Measurements from ENCODE around the gene C5orf52.
"Not testable (repeated sequence)": the region's sequence is repeated elsewhere in the genome, so short reads cannot be mapped to it uniquely, and the experiment has no call there.

C5orf52 gene

DNA sequence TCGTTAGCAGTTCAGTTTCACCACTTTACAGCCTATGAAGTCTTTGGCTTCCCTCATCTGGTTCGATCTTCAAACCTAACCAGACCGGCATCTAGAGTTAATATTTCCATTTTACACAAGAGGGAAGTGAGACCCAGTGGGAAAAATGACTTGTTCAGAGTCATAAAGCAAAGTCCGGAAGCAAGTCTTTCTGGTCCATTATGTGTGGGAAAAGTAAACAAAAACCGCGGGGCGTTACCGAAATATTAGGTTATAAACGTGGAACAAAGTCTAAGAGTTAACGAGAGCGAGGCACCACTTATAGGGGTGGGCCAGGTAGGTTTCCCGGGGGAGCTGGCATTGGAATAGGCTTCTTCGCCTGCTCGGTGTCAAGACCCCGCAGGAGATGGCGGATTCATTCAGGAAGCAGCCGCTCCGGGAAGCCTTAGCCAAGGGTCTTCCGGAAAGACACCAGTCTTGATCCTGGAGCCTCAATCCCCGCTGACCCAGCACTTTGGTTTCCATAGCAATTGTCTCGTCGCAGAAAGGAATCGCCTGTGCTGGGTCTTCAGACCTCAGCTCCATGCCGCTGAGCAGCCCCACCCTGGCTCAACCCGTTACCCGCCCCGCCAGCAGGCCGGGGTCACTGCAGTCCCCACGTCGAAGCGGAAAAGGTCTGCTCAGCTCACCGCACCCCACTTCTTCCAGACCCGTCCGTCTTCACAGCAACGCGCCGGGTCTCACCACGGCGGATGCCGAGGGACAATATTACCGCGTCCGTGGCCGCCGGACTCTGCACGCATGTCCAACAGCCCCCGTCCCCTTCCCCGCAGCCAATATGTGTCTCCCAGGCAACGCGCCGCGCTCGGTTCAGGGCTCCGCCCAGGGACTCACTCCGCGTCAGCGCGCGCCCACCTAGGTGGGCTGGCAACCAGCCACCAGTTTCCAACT is at the start of gene C5orf52:
TSS of gene C5orf52 (plus strand) at position 872 of the 930 bp plus-strand sequence. CDS start 82 bp downstream, outside the sequence.
- DNase-seq = peak in 1 of 2 donors; percentile 10

DNA sequence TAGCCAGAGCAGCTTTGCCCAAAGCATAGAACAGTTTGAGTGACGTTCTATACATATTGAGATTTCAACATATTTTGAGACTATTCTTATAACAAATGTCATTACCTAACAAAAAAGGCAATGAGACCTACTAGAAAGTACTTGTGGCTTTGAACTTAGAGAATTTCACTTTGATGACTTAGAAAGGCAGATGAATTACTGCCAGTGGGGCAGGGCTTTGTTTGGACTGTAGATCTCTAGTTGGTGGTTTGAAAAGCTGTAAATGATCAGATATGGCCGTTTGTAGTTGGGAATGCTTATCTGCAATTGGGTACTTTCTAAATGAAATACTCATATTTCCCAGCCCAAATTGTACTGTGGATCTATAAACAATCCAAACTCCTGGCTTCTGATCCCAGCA is 47.2 kb upstream of the C5orf52 start:
- no peak for DNase-seq

DNA sequence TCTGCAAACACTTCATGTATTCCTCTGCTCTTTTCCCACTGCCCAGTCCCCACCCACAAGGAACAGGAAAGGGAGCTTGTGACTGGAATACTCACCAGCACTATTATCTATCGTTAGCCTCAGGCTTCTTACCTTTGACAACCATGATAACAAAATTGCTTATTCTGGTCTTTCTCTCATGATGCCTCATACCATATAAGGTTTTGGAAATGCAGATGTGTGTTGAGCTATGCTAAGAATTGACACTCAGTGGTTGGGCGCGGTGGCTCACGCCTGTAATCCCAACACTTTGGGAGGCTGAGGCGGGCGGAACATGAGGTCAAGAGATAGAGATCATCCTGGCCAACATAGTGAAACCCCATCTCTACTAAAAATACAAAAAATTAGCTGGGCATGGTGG is 44.5 kb upstream of the C5orf52 start:
- no peak for DNase-seq

DNA sequence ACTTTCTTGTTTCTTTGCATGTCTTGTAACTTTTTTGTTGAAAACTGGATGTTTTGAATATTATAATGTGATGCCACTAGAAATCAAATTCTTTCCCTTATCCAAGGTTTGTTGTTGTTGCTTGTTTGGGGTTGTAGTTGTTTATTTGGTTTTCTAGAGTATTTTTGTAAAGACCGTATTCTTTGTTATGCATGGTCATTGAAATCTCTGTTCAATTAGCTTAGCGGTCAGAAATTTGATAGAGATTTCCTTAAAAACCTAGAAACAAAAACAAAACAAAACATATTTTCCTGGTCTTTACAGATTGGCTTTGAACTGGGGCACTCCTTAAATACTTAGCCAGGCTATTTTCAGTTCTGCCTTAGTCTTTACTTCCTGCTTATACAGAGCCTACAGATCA is 41.0 kb upstream of the C5orf52 start:
- no peak for DNase-seq

DNA sequence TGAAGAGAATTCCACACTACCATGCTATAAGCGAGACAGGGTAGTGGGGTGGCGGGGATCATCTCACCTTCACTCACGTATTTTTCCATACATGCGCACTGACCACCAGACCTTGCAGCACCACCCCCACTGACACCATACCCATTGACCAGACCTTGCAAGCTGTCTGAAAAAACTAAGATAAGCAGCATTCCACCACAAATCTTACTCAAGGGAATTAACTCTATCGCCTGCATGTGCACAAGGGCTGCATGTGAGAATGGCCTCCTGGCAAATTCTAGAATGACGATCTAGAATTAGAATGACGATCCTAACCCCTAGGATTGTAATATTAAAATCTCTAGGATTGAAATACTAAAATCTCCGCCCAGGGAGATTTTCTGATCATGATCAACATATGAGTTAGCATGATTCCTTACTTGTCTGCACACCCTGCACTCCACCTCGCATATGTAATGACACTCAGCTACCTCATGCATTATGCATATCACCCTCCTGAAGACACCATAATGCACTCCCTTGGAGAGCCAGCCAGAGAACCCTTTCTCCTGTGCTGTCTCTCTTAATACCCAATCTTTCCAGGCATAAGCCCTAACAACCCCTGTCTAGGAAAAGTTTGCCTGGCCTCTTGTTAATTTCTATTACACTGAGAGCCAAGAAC is 30.8 kb upstream of the C5orf52 start:
- no peak for DNase-seq

DNA sequence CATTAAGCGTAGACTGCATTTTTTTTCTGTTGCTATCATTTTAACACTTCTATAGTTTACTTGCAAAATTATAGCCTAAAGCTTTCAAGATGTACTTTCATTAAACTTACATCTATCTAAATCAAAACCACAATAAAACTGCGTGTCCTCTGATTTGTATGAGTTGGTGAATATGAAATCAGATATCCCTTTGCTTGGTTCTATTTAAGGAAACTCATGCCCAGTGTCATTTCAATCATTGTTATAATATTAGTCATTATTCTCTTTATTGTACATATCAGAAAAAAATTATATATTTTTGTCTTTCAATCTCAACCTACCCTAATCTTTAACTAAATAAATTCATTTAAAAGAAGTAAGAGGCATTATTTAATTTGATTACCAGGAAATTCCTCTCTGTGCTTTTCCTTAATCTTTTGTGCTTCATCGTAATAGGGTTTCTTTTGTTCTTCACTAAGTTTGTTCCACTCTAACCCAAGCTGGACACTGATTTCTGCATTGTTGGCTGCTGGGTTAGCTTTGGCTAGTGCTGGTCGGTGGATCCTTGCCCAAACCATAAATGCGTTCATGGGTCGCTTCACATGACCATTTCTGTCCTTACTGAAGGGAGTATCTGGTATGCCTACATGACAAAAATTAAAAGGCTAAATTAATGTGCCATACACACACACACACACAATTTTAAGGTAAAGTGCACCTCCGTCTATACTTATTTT is 22.9 kb upstream of the C5orf52 start:
- DNase-seq = no peak

DNA sequence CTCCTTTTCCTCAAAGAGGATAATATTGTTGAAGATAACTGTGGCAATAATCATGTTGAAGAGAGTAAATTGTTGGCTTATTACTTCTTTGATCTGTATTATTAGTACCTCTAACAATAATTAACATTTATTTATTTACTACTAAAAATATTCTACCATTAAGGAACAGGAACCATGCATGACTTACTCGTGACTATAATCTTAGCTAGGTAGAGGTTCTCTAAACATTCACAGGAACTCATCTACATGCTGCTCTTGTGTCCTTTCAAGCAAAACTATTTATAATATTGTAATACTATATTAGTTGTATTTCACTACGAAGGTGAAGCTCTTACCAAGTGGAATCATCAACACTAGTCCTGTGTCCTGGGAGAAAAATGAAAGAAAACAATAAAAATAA is 22.2 kb upstream of the C5orf52 start:
- DNase-seq = no peak

DNA sequence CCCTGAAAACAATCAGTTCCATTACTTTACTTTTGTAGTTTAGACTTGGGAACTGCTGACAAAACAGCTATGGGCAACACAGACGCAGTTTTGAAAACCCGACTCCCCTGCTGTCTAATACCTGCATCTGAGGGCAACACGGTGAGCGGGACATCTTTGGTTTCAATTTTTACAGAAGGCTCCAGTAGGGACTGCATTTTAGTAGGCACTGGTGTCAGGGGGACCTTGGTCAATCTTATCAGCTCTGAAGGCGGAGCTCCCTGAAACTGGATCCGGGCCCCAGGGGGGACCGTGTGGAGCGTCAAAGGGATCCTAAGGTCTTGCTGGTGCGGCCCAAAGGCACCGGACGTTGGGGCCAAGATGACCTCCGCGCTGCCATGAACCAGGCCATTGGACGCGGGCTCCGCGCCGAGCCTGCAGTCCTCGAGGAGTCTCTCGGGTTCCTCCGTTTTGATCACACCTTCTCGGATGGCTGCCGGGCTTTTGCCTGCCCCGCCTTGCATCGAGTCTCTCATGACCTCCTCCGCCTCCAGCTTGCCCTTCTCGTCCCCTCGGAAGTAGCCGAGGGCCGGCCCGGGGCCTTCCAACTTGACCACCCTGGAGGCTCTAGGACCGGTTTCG is 20.2 kb upstream of the C5orf52 start:
- no peak for DNase-seq

DNA sequence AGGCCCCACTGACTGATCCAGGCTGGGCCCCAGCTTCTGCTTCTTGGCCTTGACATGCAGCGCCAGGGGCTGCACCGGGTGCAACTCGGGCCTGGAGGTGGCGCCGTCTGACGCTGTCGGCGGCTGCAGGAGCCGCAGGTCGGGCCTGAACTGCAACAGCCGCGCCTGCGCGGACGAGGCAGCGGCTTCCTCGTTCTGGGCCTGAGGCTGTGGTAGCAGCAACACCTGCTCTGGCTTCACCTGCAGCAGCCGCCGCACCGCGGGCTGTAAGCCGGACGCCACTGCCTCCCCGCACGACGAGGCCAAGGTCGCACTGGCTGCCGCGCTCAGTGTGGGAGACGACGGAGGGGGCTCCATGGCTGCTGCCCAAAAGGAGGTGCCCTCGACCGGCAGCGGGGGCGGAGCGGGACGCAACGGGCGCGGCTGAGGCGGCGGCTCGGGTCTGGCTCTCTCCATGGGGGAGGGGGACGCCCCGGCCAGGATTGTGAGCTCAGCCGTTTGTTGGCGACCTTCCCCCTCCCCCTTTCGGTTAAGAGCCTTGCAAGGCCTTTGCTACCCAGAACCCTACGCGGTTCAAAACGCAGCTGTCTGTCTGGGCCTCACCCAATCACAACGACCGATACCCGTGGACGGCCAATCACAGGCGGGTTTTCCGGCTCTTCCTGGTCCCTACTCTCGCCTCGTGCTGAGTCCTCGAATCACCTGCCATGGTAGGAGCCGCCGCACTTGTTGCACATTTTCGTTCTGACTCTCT is 19.5 kb upstream of the C5orf52 start:
- peak; percentile 86 to 91 for DNase-seq

DNA sequence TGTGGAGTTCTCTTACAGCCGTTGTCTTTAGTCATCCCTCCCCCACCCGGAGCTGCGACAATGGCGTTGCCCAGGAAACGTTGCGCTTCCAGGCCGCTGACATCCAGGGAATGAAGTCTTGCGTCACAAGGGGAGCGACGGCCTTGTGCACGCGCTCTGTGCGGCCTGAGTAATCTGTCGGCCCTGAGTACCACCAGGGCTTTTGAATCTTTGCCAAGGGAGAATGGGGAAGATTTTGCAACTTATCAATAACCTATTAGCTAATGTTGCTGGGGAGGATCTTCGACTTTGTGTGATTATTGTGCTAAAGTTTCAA is 19.0 kb upstream of the C5orf52 start, which contains the start of gene SOX30:
TSS of gene SOX30 (minus strand) at position 62 of the 316 bp plus-strand sequence. CDS start 360 bp downstream, outside the sequence.
- DNase-seq = no peak

DNA sequence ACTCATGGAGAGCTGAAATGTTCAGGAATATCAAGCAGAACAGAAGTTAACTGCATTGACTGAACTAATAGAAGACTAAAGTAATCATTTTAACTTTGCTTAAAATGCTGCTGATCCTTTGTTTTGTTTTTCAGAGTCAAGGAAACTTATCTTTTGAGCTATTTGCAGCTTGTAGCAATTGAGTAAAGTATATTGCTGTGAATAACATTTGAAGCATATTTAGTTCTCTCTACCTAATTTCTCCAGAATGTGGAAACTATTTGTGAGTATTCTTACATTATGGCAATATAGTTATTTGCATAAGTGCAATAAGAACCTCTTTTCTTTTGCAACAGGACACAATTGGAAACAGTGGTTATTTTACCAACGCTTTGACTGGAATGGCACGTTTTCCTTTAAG is 13.8 kb upstream of the C5orf52 start:
- DNase-seq = no peak

DNA sequence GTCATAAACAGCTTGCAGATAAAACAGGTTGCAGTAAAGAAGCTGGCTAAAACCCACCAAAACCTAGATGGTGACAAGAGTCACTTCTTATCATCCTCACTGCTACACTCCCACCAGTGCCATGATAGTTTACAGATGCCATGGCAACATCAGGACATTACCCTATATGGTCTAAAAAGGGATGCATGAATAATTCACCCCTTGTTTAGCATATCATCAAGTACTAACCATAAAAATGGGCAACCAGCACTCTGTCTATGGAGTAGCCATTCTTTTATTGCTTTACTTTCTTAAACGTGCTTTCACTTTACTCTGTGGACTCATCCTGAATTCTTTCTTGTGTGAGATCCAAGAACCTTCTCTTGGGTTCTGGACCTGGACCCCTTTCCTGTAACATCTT is 12.4 kb upstream of the C5orf52 start:
- no peak for DNase-seq

DNA sequence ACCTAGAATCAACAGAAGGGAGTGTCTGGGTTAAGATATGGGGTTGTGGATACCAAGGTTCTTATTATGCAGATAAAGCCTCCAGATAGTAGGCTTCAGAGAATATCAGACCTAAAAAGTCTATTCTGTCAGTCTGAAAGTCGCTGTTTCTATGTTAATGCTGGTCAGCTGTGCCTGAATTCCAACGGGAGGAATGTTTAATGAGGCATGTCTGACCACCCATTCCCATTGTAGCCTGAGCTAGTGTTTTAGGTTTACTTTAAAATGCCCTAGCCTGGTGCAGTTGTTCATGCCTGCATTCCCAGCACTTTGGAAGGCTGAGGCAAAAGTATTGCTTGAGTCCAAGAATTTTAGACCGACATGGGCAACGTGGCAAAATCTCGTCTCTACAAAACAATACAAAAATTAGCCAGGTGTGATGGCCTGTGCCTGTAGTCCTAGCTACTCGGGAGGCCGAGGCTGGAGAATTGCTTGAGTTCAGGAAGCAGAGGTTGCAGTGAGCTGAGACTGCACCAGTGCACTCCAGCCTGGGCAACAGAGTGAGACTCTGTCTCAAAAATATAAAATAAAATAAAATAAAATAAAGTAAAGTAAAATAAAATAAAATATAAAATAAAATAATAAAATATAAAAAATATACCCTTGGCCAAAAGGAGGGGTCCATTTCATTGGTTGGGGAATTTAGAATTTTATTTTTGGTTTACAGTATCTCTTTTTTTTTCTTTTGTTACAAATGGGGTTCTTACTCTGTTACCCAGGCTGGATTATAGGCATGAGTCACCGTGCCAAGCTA is 11.3 kb upstream of the C5orf52 start:
- no peak for DNase-seq

DNA sequence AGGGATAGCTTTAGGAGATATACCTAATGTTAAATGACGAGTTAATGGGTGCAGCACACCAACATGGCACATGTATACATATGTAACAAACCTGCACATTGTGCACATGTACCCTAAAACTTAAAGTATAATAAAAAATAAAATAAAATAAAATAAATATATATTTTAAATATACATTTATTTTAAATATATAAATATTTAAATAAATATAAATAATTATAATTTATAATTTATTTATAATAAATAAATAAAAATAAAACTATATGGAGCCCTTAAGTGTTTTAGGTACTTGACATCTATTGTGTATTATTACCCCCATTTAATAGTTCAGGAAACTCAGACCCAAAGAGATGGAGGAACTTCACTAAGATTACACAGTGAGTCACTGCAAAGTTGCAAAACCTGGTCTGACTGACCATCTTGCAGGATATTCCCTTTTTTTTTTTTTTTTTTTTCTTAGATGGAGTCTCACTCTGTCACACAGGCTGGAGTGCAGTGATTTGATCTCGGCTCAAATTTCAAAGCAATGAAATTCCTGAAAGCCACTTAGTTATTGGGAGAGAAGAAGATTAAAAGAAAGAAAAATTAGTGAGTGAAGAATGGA is 5.8 kb upstream of the C5orf52 start:
- peak in 1 of 2 donors; percentile 36 for DNase-seq

DNA sequence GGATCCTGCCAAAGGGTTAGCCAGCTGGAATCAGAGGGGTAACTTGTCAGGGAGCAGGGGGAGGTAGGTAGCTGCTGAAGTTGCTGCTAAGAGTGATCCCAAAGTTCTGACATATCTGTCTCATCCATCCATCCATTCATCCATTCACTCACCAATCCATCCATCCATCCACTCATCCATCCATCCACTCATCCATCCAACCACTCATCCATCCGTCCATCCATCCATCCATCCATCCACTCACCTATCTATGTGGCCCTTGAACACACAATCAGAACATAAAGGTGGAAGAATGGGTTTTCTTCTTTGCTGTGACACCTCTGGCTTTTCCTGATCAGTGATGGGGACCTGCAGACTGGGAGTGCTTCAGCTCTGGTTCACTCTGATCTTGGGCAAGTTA is 3.0 kb upstream of the C5orf52 start:
- no peak for DNase-seq

DNA sequence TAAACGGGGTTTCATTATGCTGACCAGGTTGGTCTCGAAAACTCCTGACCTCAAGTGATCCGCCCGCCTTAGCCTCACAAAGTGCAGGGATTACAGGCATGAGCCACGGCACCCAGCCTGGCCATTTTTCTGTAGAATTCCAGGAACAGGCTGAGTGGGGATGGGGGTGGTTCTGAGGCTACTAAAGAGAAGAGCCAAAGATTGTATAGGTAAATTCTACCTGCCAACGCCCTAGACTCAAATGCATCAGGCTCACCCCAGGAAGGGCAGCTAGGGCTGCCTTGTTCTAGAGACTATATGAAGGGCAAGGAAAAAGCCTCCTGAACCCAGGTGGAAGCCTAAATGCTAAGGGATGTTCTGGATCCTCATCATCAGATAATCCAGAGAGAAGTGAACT is 1.6 kb upstream of the C5orf52 start:
- DNase-seq = no peak

DNA sequence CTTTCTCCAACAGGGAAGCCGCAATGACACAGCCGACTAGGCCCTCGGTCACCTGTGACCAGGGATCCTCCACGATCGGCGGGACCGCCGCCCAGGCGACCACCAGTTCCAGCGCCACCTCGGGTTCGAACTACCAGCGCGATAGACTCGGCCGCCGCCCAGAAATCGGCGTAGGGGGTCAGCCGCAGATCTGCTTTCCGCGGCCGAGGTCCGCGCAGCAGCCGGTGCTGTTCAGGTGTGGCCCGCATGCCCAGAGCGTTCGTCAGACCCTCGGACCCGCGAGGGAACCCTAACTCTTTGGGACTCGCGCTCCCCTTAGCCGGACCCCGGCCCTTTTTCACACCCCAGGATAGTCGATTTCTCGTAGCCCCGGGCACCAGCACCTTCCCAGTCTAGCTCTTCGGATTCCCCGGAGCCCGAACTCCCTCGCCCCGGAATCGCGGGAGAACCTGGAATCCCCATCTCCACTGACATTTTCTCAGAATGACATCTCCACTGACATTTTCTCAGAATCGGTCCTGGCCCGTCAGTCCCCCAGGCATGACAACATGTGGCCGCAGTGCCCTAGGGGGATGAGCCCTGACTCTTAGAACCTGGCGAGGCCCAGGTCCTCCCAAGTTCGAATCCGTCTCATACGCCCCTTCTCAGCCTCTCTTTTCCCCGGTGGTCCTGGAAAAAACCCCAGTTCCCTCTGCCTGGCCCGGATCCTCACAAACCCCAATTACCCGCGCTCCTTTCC is 428 bp downstream of the C5orf52 start:
- DNase-seq = no peak

DNA sequence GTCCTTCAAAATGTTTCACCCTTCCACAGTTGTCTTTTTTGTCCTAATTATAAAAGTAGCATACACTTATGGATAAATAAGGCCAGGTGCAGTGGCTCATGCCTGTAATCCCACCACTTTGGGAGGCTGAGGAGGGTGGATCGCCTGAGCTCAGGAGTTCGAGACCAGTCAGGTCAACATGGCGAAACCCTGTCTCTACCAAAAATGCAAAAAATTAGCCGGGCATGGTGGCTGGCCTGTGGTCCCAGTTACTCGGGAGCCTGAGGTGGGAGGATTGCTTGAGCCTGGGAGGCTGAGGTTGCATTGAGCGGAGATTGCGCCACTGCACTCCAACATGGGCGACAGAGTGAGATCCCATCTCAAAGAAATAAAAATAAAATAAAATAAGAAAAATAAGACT is 1.6 kb downstream of the C5orf52 start:
- no peak for DNase-seq

DNA sequence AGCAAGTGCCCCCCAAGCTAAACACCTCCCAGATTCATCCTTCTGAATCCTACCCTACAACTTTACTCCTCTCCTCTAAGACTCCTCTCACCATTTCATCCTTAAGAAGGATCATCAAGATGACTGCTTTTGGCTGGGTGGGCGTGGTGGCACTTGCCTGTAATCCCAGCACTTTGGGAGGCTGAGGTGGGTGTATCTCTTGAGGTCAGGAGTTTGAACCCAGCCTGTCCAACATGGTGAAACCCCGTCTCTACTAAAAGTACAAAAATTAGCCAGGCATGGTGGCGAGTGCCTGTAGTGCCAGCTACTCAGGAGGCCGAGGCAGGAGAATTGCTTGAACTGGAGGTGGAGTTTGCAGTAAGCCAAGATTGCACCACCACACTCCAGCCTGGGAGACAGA is 3.0 kb downstream of the C5orf52 start:
- not testable (repeated sequence) for DNase-seq

DNA sequence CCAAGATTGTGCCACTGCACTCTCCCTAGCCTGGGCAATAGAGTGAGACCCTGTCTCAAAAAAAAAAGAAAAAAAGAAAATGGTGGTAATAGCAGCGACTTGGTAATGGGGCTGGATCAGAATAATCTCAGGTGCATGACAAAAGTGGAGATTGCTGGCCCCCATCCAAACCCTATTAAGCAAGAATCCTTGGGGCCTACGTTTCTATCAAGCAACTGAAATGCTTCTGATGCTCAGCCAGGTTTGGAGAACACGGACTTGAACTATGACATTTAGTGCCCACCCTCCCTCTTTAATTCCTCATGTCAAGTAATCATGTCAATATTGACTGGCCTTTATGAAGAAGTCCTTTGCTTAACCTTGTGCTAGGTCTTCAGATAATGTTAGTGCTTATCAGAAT is 6.6 kb downstream of the C5orf52 start:
- no peak for DNase-seq
